Vagina (tissue), 2 donors: Measurements from ENCODE around the gene NCOA3. TPM values are rescaled to one million over a fixed set of nuclear protein-coding genes. Genes with fewer than 3 reads are reported as not detected.
"Not testable (repeated sequence)": the region's sequence is repeated elsewhere in the genome, so short reads cannot be mapped to it uniquely, and the experiment has no call there.

Experiments
- DNase-seq, 2 donors: peaks; one replicate each; pipeline ENCODE4 v3.0.0-alpha.2; 2017; ENCODE audit errors: extremely low spot score in 2 of 2
- H3K27ac ChIP-seq: fragments of 200-600 bp; sonication (generic); one replicate; pipeline ENCODE4 v1.5.1; 2019
- H3K27me3 ChIP-seq: fragments of 200-600 bp; sonication (generic); one replicate; pipeline ENCODE4 v1.5.1; 2019
- H3K36me3 ChIP-seq, 2 donors: fragments of 200-600 bp; sonication (generic); one replicate each; pipeline ENCODE4 v1.5.1; 2017 to 2019
- H3K4me1 ChIP-seq: fragments of 200-600 bp; sonication (generic); one replicate; pipeline ENCODE4 v1.5.1; 2019
- H3K4me3 ChIP-seq, 2 donors: fragments of 200-600 bp; sonication (generic); 1 replicate in 1 of 2; 2 replicates in 1 of 2; pipeline ENCODE4 v1.5.1; 2016 to 2019
- H3K9me3 ChIP-seq: fragments of 200-600 bp; sonication (generic); one replicate; pipeline ENCODE4 v1.5.1; 2019
- POLR2A ChIP-seq, 2 donors: fragments of 450-650 bp; IDR thresholded peaks; one replicate each; pipeline ENCODE4 v1.6.1; 2017; ENCODE audit warnings: antibody characterized with exemption in 2 of 2, mild to moderate bottlenecking in 2 of 2, moderate library complexity in 2 of 2
- POLR2AphosphoS5 ChIP-seq, 2 donors: sonication (generic); formaldehyde crosslinking; IDR thresholded peaks; one replicate each; pipeline ENCODE4 v1.9.0; 2017; ENCODE audit warnings: antibody characterized with exemption in 2 of 2, mild to moderate bottlenecking in 2 of 2, low read depth in 1 of 2; ENCODE audit not compliant: insufficient read depth in 1 of 2
- intact Hi-C: fragments of 100-400 bp; cut with DNase I; formaldehyde crosslinking; loops from one replicate; pipeline ENCODE4 v1.15.1; 2023
- total RNA-seq: library from RNA; depleted of rRNA; stranded (reverse); fragments of >200 nt; gene quantifications from one replicate; pipeline ENCODE4 v1.2.3, GENCODE V29; 2016
- TF ChIP-seq, protein P1 (sequence below), 3 experiments: fragments of 450-650 bp in 2 of 3; fragments of 200-600 bp in 1 of 3; sonication (generic) in 1 of 3; IDR thresholded peaks; one replicate each; pipeline ENCODE4 v1.5.1; 2017 to 2019; ENCODE audit warnings: antibody characterized with exemption in 3 of 3, mild to moderate bottlenecking in 2 of 3, moderate library complexity in 2 of 3

NCOA3 gene
- total RNA-seq, 1 donor from 2014 or later, result 47.1 TPM

DNA sequence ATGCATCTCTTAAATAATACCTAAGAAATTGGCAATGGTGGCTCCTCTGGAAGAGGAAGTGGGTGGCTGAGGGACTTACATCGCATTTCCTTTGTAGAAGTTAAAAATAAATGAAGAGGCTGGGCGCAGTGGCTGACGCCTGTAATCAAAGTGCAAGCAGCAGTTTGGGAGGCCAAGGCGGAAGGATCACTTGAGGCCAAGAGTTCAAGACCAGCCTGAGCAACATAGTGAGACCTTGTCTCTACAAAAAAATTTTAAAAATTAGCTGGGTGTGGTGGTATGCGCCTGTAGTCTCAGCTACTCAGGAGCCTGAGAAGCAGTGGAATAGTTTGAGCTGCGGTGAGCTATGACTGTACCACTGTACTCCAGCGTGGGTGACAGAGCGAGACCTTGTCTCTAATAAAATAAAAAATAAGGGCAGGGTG lies 12.2 kb upstream of the NCOA3 start:
- H3K27ac ChIP-seq, result peak overlapping the region; percentile 39
- no peak for DNase-seq
- H3K9me3 ChIP-seq, result no peaks in the 10 kb centered on the region
- TF ChIP-seq POLR2A (IDR thresholded peaks at IDR 0.05), result no peak
- TF ChIP-seq, protein P1, sequence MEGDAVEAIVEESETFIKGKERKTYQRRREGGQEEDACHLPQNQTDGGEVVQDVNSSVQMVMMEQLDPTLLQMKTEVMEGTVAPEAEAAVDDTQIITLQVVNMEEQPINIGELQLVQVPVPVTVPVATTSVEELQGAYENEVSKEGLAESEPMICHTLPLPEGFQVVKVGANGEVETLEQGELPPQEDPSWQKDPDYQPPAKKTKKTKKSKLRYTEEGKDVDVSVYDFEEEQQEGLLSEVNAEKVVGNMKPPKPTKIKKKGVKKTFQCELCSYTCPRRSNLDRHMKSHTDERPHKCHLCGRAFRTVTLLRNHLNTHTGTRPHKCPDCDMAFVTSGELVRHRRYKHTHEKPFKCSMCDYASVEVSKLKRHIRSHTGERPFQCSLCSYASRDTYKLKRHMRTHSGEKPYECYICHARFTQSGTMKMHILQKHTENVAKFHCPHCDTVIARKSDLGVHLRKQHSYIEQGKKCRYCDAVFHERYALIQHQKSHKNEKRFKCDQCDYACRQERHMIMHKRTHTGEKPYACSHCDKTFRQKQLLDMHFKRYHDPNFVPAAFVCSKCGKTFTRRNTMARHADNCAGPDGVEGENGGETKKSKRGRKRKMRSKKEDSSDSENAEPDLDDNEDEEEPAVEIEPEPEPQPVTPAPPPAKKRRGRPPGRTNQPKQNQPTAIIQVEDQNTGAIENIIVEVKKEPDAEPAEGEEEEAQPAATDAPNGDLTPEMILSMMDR (IDR thresholded peaks at IDR 0.05), result no peak
- TF ChIP-seq POLR2AphosphoS5 (IDR thresholded peaks at IDR 0.05; ENCODE audit: insufficient read depth in 1 of 2, low read depth in 1 of 2), result no peak
- no peak overlapping the region for H3K4me3 ChIP-seq
- peaks cover 23% of the 10 kb centered on the region for H3K4me1 ChIP-seq
- H3K27me3 ChIP-seq, result no peaks in the 10 kb centered on the region
- intact Hi-C loops, result no loop called here
- no peaks in the 10 kb centered on the region for H3K36me3 ChIP-seq

DNA sequence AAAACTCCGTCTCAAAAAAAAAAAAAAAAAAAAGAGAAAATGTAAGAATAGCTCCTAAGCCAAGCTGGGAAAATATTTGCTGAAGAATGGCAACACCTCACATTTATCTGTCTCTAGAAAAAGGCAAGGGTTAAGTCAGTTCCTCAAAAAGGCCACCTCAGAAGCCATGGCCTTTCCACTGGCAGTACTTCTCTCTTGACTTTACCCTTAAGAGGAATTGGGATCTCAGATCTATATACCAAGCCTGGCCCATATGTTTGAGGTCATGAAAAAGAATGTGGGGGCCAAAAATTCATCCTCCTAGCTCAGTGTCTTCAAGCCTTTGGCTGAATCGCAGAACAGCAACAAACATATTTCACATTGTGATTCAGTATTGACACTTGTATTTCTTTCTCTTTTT lies 10.9 kb upstream of the NCOA3 start:
- no peak for DNase-seq
- Histone ChIP-seq H3K4me1 (peaks cover 23% of the 10 kb centered on the region), H3K27me3 (no peaks in the 10 kb centered on the region), H3K4me3 (no peak overlapping the region), H3K27ac (no peak overlapping the region), H3K9me3 (no peaks in the 10 kb centered on the region), H3K36me3 (no peaks in the 10 kb centered on the region)
- intact Hi-C loops, result no loop called here
- no peak for TF ChIP-seq POLR2A (IDR thresholded peaks at IDR 0.05)
- TF ChIP-seq POLR2AphosphoS5 (IDR thresholded peaks at IDR 0.05; ENCODE audit: insufficient read depth in 1 of 2, low read depth in 1 of 2), result no peak
- TF ChIP-seq, protein P1 (IDR thresholded peaks at IDR 0.05), result no peak

DNA sequence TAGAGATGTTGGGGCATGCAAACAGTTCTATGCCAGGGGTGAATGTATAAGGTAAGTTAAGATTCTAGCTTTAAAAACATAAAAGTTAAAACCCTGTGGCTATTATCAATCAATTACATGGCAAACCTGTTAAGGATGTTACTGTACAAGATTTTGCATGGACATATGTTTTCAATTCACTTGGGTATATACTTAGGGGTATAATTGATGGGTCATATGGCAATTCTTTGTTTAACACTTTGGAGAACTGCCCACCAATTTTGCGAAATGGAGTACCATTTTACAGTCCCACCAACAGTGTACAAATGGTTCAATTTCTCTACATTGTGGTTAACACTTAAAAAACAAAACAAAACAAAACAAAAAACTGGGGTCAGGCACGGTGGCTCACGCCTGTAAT lies 9.4 kb upstream of the NCOA3 start:
- Histone ChIP-seq H3K27ac (peak overlapping the region; percentile 64), H3K27me3 (no peaks in the 10 kb centered on the region), H3K4me1 (peaks cover 23% of the 10 kb centered on the region), H3K4me3 (no peak overlapping the region), H3K9me3 (no peaks in the 10 kb centered on the region), H3K36me3 (no peaks in the 10 kb centered on the region)
- no peak for DNase-seq
- intact Hi-C loops, result no loop called here
- TF ChIP-seq, protein P1 (IDR thresholded peaks at IDR 0.05), result no peak
- TF ChIP-seq POLR2A (IDR thresholded peaks at IDR 0.05), result no peak
- TF ChIP-seq POLR2AphosphoS5 (IDR thresholded peaks at IDR 0.05; ENCODE audit: insufficient read depth in 1 of 2, low read depth in 1 of 2), result no peak

DNA sequence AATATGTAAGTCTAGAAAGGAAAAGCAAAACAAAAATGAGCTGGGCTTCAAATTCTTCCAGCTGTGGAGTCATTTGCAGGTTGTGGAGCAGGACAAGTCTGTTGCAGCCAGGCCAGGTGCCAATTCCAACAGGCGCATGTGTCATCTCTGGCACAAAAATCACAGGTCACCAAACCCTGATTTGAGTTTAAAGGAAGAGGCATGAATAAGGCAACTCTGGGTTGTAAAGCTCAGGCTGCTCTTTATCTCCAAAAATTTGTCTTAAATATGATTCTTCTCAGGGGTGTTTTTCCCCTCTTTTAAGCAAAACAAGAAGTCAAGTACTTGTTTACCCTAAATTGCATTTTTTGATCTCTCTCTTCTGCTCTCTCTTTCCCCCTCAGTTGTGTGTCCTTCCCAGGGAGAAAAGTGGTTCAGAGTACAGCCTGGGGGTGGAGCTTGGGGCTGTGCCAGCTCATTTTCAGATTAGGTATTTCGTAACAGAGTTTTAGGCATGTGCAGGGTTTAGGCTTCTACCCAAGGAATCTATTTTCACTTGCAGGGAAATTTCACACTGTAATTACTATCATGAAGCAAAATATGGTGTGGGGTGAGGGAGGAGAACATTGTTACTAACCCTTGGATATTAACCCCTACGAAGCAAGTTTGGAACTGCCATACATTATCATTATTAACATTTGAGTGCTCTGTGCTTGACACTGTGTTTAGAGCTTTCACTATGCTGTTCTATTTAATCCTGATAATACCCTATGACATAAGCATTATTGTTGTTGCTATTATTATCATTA lies 8.3 kb upstream of the NCOA3 start:
- peak overlapping the region in 1 of 2 donors; percentile 24 for H3K4me3 ChIP-seq
- no peaks in the 10 kb centered on the region for H3K36me3 ChIP-seq
- peaks cover 23% of the 10 kb centered on the region for H3K4me1 ChIP-seq
- no peaks in the 10 kb centered on the region for H3K27me3 ChIP-seq
- TF ChIP-seq POLR2A (IDR thresholded peaks at IDR 0.05) (no peak), POLR2AphosphoS5 (IDR thresholded peaks at IDR 0.05; ENCODE audit: insufficient read depth in 1 of 2, low read depth in 1 of 2) (no peak)
- TF ChIP-seq, protein P1 (IDR thresholded peaks at IDR 0.05), result no peak
- no peaks in the 10 kb centered on the region for H3K9me3 ChIP-seq
- DNase-seq, result no peak
- peak overlapping the region; percentile 64 for H3K27ac ChIP-seq
- intact Hi-C loops, result no loop called here

DNA sequence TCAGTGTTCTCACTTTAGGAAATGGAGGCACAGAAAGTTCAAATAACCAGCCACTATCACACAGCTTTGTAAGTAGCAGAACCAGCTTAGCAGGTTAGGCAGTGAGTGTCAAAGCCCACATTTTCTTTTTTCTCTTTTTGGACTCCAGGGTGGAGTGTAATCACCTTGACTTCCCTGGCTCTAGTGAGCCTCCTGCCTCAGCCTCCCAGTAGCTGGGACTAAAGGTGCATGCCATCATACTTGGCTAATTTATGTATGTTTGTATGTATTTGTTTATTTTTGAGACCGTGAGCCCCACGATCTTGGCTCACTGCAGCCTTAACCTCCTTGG lies 7.8 kb upstream of the NCOA3 start:
- intact Hi-C loops, result no loop called here
- TF ChIP-seq POLR2AphosphoS5 (IDR thresholded peaks at IDR 0.05; ENCODE audit: insufficient read depth in 1 of 2, low read depth in 1 of 2) (no peak), POLR2A (IDR thresholded peaks at IDR 0.05) (no peak)
- TF ChIP-seq, protein P1 (IDR thresholded peaks at IDR 0.05), result no peak
- H3K27ac ChIP-seq, result peak overlapping the region; percentile 64
- peak overlapping the region in 1 of 2 donors; percentile 24 for H3K4me3 ChIP-seq
- H3K4me1 ChIP-seq, result peaks cover 23% of the 10 kb centered on the region
- no peak for DNase-seq
- no peaks in the 10 kb centered on the region for H3K27me3 ChIP-seq
- no peaks in the 10 kb centered on the region for H3K36me3 ChIP-seq
- H3K9me3 ChIP-seq, result no peaks in the 10 kb centered on the region

DNA sequence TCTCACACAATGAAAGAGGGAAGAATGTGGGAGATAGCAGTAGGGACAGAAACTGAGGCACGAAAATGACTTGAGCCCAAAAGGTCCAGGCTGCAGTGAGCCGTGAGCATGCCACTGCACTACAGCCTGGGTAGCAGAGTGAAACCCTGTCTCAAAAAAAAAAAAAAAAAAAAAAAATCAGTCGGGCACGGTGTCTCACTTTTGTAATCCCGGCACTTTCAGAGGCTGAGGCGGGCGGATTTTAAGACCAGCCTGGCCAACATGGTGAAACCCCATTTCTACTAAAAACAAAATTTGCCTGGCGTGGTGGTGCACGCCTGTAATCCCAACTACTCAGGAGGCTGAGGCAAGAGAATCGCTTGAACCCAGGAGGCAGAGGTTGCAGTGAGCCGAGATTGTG lies 7.1 kb upstream of the NCOA3 start:
- H3K36me3 ChIP-seq, H3K9me3 ChIP-seq, intact Hi-C loops, H3K4me3 ChIP-seq, H3K27me3 ChIP-seq, H3K27ac ChIP-seq, DNase-seq: not testable (repeated sequence)
- peaks cover 23% of the 10 kb centered on the region for H3K4me1 ChIP-seq
